SK-N-SH (cell line): ENCODE results near the gene KRTAP20-4. TPM values are rescaled to one million over a fixed set of nuclear protein-coding genes. Genes with fewer than 3 reads are reported as not detected.

Source experiments
- CTCF ChIA-PET: fragments of 300-600, 350-600 bp; formaldehyde crosslinking; extraction: SDS; loops from one replicate; lab custom pipeline; 2021; lab: Yijun Ruan, JAX
- POLR2A ChIA-PET: fragments of 350-600 bp; sonication (Branson Sonifier 250); formaldehyde crosslinking; extraction: SDS; loops from one replicate; lab custom pipeline; 2020; ENCODE audit warnings: antibody characterized with exemption, inconsistent platforms; lab: Yijun Ruan, JAX
- DNase-seq: peaks from one replicate; pipeline ENCODE4 v3.0.0; 2012
- H2AFZ ChIP-seq: fragments of 200-600 bp; sonication (generic); 2 replicates; pipeline ENCODE4 v1.8.1; 2016; ENCODE audit warnings: antibody characterized with exemption, mild to moderate bottlenecking, low read depth
- H3F3A ChIP-seq: fragments of 200-600 bp; sonication (generic); replicated peaks from 2 replicates; pipeline ENCODE3; 2016; ENCODE audit warnings: antibody characterized with exemption, mild to moderate bottlenecking; ENCODE audit not compliant: insufficient read depth
- H3K27ac ChIP-seq, 2 experiments: fragments of 200-500 bp in 1 of 2; fragments of 200-600 bp in 1 of 2; sonication (Bioruptor generic) in 1 of 2; sonication (generic), shearing (Covaris generic) in 1 of 2; 2 replicates each; pipeline versions ENCODE4 v1.5.1 to v1.6.1; 2014 to 2016; ENCODE audit warnings: low read depth in 2 of 2, inconsistent platforms in 1 of 2, low read length in 1 of 2, mild to moderate bottlenecking in 1 of 2, mixed read lengths in 1 of 2
- H3K27me3 ChIP-seq: fragments of 200-600 bp; sonication (generic), shearing (Covaris generic); 2 replicates; pipeline ENCODE4 v1.6.1; 2016; ENCODE audit warnings: mixed run types; ENCODE audit not compliant: insufficient read depth
- H3K36me3 ChIP-seq, 2 experiments: fragments of 200-500 bp in 1 of 2; fragments of 200-600 bp in 1 of 2; sonication (Bioruptor generic) in 1 of 2; sonication (generic) in 1 of 2; replicated peaks in 1 of 2; 2 replicates each; pipeline versions ENCODE3 to v1.5.1; 2014 to 2016; ENCODE audit warnings: low read length in 1 of 2, mild to moderate bottlenecking in 1 of 2; ENCODE audit not compliant: insufficient read depth in 2 of 2, control insufficient read depth in 1 of 2
- H3K4me1 ChIP-seq, 2 experiments: fragments of 200-500 bp in 1 of 2; fragments of 200-600 bp in 1 of 2; sonication (Bioruptor generic) in 1 of 2; sonication (generic), shearing (Covaris generic) in 1 of 2; 2 replicates each; pipeline versions ENCODE4 v1.5.1 to v1.6.1; 2014 to 2016; ENCODE audit warnings: low read depth in 1 of 2, low read length in 1 of 2, mixed run types in 1 of 2; ENCODE audit not compliant: insufficient read depth in 2 of 2, control insufficient read depth in 1 of 2
- H3K4me2 ChIP-seq: fragments of 200-600 bp; sonication (generic), shearing (Covaris generic); 2 replicates; pipeline ENCODE4 v1.6.1; 2017; ENCODE audit warnings: mixed run types
- H3K4me3 ChIP-seq, 2 experiments: fragments of 200-500 bp in 1 of 2; fragments of 200-600 bp in 1 of 2; sonication (Bioruptor generic) in 1 of 2; sonication (generic), shearing (Covaris generic) in 1 of 2; 2 replicates each; pipeline versions ENCODE4 v1.5.1 to v1.8.1; 2014 to 2016; ENCODE audit warnings: low read depth in 2 of 2, inconsistent platforms in 1 of 2, low read length in 1 of 2, mild to moderate bottlenecking in 1 of 2, mixed read lengths in 1 of 2, moderate library complexity in 1 of 2
- H3K79me2 ChIP-seq: fragments of 200-600 bp; sonication (generic); 2 replicates; pipeline ENCODE4 v1.8.1; 2017; ENCODE audit warnings: mild to moderate bottlenecking; ENCODE audit not compliant: insufficient read depth
- H3K9ac ChIP-seq: fragments of 200-600 bp; sonication (generic); 2 replicates; pipeline ENCODE4 v1.6.1; 2017; ENCODE audit warnings: mixed run types
- H3K9me2 ChIP-seq: fragments of 200-600 bp; sonication (generic); 2 replicates; pipeline ENCODE4 v1.6.1; 2017; ENCODE audit warnings: mixed run types
- H3K9me3 ChIP-seq: fragments of 200-600 bp; sonication (generic); 2 replicates; pipeline ENCODE4 v1.6.1; 2017; ENCODE audit warnings: mixed run types, mild to moderate bottlenecking, moderate library complexity
- H4K20me1 ChIP-seq: fragments of 200-600 bp; sonication (generic); 2 replicates; pipeline ENCODE4 v1.6.1; 2017; ENCODE audit warnings: mild to moderate bottlenecking, mixed run types; ENCODE audit not compliant: insufficient read depth
- ELF1 ChIP-seq: IDR thresholded peaks from 2 replicates; pipeline ENCODE4 v1.4.0; 2012
- FOSL2 ChIP-seq: IDR thresholded peaks from 2 replicates; pipeline ENCODE4 v1.4.0; 2012; ENCODE audit warnings: low read depth, mild to moderate bottlenecking, moderate library complexity, borderline replicate concordance
- GABPA ChIP-seq: IDR thresholded peaks from 2 replicates; pipeline ENCODE4 v1.4.0; 2012; ENCODE audit warnings: low read depth, mild to moderate bottlenecking
- JUND ChIP-seq: IDR thresholded peaks from 2 replicates; pipeline ENCODE4 v1.4.0; 2012
- MEF2A ChIP-seq: IDR thresholded peaks from 2 replicates; pipeline ENCODE4 v1.4.0; 2012; ENCODE audit warnings: low read depth, borderline replicate concordance
- MXI1 ChIP-seq: IDR thresholded peaks from 2 replicates; pipeline ENCODE4 v1.6.1; 2012; ENCODE audit warnings: mild to moderate bottlenecking, low read depth, low read length, improper control_type of control experiment
- NRF1 ChIP-seq: IDR thresholded peaks from 2 replicates; pipeline ENCODE4 v1.6.1; 2012; ENCODE audit warnings: low read depth, mild to moderate bottlenecking, low read length
- RAD21 ChIP-seq: IDR thresholded peaks from 2 replicates; pipeline ENCODE4 v1.6.1; 2012; ENCODE audit warnings: mild to moderate bottlenecking, low read length
- RCOR1 ChIP-seq: fragments of 150-350 bp; IDR thresholded peaks from 2 replicates; pipeline ENCODE4 v1.6.1; 2017; ENCODE audit warnings: antibody characterized with exemption, low read length
- RFX5 ChIP-seq: IDR thresholded peaks from 2 replicates; pipeline ENCODE4 v1.6.1; 2012; ENCODE audit warnings: mild to moderate bottlenecking, improper control_type of control experiment, low read length
- SIN3A ChIP-seq: IDR thresholded peaks from 2 replicates; pipeline ENCODE4 v1.6.1; 2012; ENCODE audit warnings: low read depth, mild to moderate bottlenecking, low read length, moderate library complexity, borderline replicate concordance
- SMC3 ChIP-seq: IDR thresholded peaks from 2 replicates; pipeline ENCODE4 v1.6.1; 2012; ENCODE audit warnings: low read depth, low read length, improper control_type of control experiment
- TEAD4 ChIP-seq: IDR thresholded peaks from 2 replicates; pipeline ENCODE4 v1.4.0; 2012; ENCODE audit warnings: mild to moderate bottlenecking, borderline replicate concordance; ENCODE audit not compliant: insufficient read depth
- YY1 ChIP-seq: IDR thresholded peaks from 2 replicates; pipeline ENCODE4 v1.4.0; 2012; ENCODE audit warnings: low read depth, mild to moderate bottlenecking
- WGBS: methylation state at CpG from one replicate; pipeline ENCODE4 v1.1.6; 2017; ENCODE audit warnings: low lambda C conversion rate; 5-methylcytosine and 5-hydroxymethylcytosine counted together
- polyA plus RNA-seq, 3 experiments: library from polyadenylated mRNA; depleted of rRNA; stranded (reverse); fragments of >200 nt; gene quantifications; 2 replicates each; pipeline ENCODE4 v1.2.3, GENCODE V29; 2012
- TF ChIP-seq, protein P1 (sequence below): IDR thresholded peaks from 2 replicates; pipeline ENCODE4 v1.4.0; 2012; ENCODE audit warnings: low read depth, borderline replicate concordance
- TF ChIP-seq, protein P2 (sequence below): IDR thresholded peaks from 2 replicates; pipeline ENCODE4 v1.6.1; 2012; ENCODE audit warnings: mild to moderate bottlenecking, low read depth, low read length, moderate library complexity

Gene KRTAP20-4
- polyA plus RNA-seq, 1 of the 3 experiments (the other 2 are of a cell fraction): not detected

DNA sequence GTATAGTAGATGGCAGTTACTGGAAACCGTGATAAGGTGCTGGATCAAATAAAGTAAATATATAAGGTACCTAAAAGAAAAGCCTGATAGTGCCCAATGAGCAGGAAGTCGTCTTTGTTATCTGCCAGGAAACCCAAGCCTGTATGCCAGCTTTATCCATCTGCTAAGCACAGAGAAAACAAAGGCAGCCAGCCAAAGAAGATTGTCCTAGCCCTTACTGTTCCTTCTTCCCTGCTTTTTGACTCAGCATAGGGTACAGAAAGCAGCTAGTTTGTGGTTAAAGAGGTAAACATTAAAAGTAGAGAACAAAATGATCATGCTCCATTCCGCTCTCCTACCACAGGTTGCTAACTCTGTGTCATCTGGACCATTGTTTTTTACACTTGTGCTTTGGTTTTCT lies 40.3 kb upstream of the KRTAP20-4 start:
- Histone ChIP-seq H3K27me3 (no peaks in the 10 kb centered on the region), H3K79me2 (no peaks in the 10 kb centered on the region), H3K4me2 (no peak overlapping the region), H3K36me3 (no peaks in the 10 kb centered on the region), H4K20me1 (no peaks in the 10 kb centered on the region), H3K4me3 (no peak overlapping the region), H3K4me1 (no peaks in the 10 kb centered on the region), H3F3A (no peaks in the 10 kb centered on the region), H3K9ac (no peak overlapping the region), H3K9me2 (no peaks in the 10 kb centered on the region), H3K9me3 (no peaks in the 10 kb centered on the region), H3K27ac (no peak overlapping the region), H2AFZ (no peak overlapping the region)
- CTCF ChIA-PET: no interaction called here
- POLR2A ChIA-PET: no interaction called here
- no peak for DNase-seq
- TF ChIP-seq RFX5 (no peak), YY1 (no peak), ELF1 (no peak)
- TF ChIP-seq, protein P1, sequence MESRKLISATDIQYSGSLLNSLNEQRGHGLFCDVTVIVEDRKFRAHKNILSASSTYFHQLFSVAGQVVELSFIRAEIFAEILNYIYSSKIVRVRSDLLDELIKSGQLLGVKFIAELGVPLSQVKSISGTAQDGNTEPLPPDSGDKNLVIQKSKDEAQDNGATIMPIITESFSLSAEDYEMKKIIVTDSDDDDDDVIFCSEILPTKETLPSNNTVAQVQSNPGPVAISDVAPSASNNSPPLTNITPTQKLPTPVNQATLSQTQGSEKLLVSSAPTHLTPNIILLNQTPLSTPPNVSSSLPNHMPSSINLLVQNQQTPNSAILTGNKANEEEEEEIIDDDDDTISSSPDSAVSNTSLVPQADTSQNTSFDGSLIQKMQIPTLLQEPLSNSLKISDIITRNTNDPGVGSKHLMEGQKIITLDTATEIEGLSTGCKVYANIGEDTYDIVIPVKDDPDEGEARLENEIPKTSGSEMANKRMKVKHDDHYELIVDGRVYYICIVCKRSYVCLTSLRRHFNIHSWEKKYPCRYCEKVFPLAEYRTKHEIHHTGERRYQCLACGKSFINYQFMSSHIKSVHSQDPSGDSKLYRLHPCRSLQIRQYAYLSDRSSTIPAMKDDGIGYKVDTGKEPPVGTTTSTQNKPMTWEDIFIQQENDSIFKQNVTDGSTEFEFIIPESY: no peak
- 8% methylated on average over 3 of the region's 3 CpGs for WGBS

DNA sequence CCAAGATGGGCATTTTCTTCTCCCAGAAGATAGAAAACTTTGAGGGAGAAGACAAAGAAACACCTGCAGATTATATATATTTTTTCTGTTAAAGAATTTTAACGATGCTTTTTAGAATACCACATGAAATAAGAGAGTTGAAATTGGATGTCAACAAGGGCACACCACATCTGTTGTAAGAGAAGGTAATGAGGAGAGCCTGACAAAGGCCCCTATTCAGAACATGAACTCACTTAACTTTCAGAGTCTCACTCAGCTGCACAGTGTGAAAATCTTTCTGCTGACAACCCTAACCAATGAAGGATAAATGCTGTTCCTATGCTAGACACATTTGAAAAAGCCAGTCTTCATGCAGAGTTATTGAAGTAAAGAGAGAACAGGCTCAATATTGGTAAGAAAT lies 37.6 kb upstream of the KRTAP20-4 start:
- no peak overlapping the region for H2AFZ ChIP-seq
- H3K27ac ChIP-seq: no peak overlapping the region
- no peaks in the 10 kb centered on the region for H3K9me2 ChIP-seq
- no peaks in the 10 kb centered on the region for H3K4me1 ChIP-seq
- ChIA-PET CTCF (no interaction called here), POLR2A (no interaction called here)
- H3K4me3 ChIP-seq: no peak overlapping the region
- no peaks in the 10 kb centered on the region for H4K20me1 ChIP-seq
- H3F3A ChIP-seq: no peaks in the 10 kb centered on the region
- H3K4me2 ChIP-seq: no peak overlapping the region
- TF ChIP-seq MEF2A (no peak), TEAD4 (no peak), SMC3 (no peak), YY1 (no peak), RAD21 (no peak), NRF1 (no peak), FOSL2 (no peak), RCOR1 (no peak), MXI1 (no peak), JUND (no peak), SIN3A (no peak), GABPA (no peak), RFX5 (no peak)
- TF ChIP-seq, protein P1: no peak
- TF ChIP-seq, protein P2, sequence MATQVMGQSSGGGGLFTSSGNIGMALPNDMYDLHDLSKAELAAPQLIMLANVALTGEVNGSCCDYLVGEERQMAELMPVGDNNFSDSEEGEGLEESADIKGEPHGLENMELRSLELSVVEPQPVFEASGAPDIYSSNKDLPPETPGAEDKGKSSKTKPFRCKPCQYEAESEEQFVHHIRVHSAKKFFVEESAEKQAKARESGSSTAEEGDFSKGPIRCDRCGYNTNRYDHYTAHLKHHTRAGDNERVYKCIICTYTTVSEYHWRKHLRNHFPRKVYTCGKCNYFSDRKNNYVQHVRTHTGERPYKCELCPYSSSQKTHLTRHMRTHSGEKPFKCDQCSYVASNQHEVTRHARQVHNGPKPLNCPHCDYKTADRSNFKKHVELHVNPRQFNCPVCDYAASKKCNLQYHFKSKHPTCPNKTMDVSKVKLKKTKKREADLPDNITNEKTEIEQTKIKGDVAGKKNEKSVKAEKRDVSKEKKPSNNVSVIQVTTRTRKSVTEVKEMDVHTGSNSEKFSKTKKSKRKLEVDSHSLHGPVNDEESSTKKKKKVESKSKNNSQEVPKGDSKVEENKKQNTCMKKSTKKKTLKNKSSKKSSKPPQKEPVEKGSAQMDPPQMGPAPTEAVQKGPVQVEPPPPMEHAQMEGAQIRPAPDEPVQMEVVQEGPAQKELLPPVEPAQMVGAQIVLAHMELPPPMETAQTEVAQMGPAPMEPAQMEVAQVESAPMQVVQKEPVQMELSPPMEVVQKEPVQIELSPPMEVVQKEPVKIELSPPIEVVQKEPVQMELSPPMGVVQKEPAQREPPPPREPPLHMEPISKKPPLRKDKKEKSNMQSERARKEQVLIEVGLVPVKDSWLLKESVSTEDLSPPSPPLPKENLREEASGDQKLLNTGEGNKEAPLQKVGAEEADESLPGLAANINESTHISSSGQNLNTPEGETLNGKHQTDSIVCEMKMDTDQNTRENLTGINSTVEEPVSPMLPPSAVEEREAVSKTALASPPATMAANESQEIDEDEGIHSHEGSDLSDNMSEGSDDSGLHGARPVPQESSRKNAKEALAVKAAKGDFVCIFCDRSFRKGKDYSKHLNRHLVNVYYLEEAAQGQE: no peak
- H3K9me3 ChIP-seq: no peaks in the 10 kb centered on the region
- H3K79me2 ChIP-seq: no peaks in the 10 kb centered on the region
- no peak for DNase-seq
- H3K9ac ChIP-seq: no peak overlapping the region
- no peaks in the 10 kb centered on the region for H3K36me3 ChIP-seq
- H3K27me3 ChIP-seq: no peaks in the 10 kb centered on the region
- WGBS: 0% methylated on average over 1 of the region's 1 CpG
